22Rv1 (cell line): ENCODE results near the gene LYPD6B.

Source experiments
- H3K27ac ChIP-seq: fragments of 450-650 bp; 2 replicates; pipeline ENCODE4 v1.5.1; 2017
- ZFX ChIP-seq: fragments of 450-650 bp; IDR thresholded peaks from 2 replicates; pipeline ENCODE4 v1.6.1; 2017; ENCODE audit warnings: antibody characterized with exemption, borderline replicate concordance
- TF ChIP-seq, protein P1 (sequence below): fragments of 450-650 bp; IDR thresholded peaks from 2 replicates; pipeline ENCODE4 v1.5.1; 2017; ENCODE audit warnings: mild to moderate bottlenecking

LYPD6B gene

DNA sequence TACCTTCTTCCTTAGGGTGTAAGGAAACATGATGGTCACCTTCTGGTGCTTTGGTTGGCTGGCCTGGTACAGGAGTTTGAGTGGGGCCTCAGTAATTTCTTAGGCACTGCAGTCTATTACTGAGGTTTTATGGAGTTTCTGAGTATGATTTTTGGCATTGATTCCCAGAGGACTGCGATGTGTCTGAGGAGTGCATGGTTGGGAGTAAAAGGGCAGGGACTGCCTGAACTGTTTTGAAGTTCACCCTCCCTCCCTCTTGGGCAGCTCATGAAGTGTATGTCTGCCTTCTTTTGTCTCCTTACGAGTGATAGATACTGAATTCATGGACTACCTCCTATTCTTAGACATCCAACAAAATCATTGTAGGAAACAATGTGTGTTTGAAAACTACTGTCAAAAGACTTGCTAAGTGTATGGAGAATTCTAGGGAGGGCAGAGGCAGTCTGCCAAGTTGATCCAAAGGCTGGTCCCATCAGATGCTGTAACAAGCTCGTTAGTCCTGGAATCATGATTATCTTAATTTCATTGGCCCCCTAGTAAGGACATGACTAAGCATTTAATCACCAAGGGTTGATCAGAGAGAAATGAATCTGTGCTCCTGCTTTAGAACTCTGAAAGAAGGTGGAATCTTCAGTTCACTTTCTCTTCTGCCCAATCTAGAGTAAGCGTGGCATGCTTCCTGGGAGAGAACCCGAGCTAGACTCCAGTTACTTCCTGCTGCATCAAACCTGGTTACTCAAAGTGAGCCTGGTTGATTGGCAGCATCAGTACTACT, 26.5 kb downstream of the LYPD6B start:
- TF ChIP-seq, protein P1, sequence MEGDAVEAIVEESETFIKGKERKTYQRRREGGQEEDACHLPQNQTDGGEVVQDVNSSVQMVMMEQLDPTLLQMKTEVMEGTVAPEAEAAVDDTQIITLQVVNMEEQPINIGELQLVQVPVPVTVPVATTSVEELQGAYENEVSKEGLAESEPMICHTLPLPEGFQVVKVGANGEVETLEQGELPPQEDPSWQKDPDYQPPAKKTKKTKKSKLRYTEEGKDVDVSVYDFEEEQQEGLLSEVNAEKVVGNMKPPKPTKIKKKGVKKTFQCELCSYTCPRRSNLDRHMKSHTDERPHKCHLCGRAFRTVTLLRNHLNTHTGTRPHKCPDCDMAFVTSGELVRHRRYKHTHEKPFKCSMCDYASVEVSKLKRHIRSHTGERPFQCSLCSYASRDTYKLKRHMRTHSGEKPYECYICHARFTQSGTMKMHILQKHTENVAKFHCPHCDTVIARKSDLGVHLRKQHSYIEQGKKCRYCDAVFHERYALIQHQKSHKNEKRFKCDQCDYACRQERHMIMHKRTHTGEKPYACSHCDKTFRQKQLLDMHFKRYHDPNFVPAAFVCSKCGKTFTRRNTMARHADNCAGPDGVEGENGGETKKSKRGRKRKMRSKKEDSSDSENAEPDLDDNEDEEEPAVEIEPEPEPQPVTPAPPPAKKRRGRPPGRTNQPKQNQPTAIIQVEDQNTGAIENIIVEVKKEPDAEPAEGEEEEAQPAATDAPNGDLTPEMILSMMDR = no peak
- TF ChIP-seq ZFX = no peak
- H3K27ac ChIP-seq = no peak overlapping the region

DNA sequence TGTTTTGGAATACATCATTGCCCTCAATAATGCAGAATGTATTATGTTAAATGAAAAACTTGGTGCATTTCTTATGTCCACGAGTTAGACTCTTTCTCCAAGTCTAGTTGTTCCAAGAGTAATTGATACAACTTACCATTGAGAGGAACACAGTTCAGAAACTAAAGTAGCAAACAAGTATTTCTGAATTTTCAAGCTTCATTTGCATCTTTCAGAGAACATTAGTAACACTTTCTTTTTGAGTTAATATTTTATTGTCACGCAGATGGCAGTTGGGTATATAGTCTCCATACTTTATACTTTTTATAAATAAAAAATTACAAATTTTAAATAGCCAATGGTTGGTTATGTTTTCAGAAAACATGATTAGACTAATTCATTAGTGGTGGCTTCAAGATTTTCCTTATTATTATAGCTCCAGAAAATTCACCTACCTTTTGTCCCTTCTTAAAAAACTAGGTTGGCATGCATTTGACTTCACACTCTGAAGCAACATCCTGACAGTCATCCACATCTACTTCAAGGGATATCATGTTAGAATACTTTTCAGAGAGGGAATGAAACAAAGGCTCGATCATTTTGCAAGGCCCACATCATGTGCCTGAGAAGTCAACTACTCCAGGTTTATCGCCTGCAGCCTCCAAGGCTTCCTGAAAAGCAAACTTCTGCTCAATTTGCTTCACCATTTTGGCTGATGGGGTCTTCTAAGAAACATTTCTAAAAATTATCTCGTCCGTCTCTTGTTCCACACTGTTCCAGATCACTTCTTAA, 29.9 kb downstream of the LYPD6B start:
- H3K27ac ChIP-seq = no peak overlapping the region
- TF ChIP-seq, protein P1 = no peak
- no peak for TF ChIP-seq ZFX

DNA sequence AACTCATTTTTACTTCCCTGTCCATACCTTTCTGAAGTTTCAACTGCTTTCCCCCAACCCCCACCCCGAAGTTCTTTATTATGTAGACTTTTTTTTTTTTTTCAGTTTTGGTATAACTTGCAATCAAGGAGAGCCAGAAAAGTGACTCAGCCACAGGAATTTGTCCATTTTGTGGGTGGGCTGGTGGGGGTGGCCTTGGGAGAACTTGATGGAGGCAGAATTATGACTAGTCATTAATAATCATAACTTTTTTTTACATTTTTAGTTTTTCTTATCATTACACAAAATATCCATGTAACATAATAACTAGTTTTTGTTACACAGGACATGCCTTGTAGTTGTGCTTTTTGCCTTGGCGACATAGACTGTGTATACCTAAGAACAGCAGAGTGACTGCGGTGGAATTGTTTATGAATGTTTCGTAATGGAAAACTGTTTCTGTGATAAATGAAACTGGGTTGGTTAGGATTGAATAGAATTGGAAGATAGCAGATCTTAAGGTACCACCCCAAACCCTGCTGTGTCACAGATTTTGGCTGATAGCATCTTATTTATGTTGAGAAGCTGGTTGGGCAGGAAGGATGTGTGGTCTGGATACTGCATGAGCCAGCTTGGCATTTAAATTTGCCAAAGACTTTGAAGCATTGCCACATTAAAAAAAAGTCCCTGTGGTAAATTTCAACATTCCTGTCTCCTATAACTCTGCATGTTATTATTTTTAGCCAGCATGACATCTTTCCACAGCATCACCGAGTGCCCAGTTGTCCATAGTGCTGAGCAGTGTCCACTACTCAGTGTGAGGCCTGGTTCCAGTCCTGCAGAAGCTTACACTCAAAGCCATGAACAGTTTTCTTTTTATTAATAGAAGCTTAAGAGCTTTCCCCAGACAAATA, 30.7 kb downstream of the LYPD6B start:
- no peak overlapping the region for H3K27ac ChIP-seq
- TF ChIP-seq, protein P1 = no peak
- TF ChIP-seq ZFX = no peak

DNA sequence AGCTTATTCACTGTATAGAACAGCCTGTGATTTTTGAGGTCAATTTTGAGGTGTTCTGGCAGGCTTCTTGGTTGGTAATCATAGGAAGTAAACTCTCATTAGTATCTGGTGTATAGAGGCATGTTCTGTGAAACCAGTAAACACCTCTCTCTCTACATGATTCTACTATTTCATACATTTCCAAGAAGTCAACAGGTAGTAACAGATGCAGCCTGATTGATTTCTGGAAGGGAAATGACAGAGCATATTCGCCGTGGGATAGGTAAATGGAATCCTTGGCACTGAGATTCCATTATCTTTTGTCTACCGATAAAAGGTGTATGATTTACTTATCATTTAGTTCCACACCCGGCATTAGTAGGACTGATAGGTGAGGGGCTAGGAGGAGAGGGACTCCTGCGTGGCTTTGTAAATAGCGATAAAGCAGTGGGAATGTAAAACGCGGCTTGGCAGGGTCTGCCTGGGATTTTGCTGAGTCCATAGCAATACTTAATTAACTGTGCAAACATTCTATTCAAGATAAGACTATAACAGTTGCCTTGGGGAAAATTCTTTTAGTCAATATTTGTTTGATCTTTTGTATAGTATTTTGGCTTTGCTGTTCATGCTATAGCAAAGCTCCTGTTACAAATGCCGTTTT, 32.3 kb downstream of the LYPD6B start:
- peak overlapping the region; percentile 32 for H3K27ac ChIP-seq

DNA sequence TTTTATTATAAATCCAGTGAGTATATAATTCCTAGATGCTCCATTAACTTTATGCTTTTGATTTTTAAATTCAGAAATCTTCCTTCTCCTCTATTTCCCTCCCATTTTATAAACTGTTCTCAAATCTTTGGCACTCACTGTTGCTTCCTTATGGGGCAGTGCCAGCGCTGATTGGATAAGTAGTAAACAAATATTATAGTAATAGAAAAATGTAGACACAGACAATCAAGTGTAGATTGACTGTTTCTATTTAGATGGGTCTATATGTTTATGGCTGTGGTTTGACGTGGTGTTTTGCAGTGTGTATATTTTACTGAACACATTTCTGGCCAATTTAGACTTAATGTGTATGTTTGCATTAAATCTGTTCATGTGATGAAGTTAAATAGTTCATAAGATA, 36.6 kb downstream of the LYPD6B start:
- H3K27ac ChIP-seq = no peak overlapping the region
- TF ChIP-seq, protein P1 = no peak
- no peak for TF ChIP-seq ZFX

More for the DNA sequence above, 32.3 kb downstream of the LYPD6B start:
- TF ChIP-seq, protein P1 = no peak
- TF ChIP-seq ZFX = no peak

DNA sequence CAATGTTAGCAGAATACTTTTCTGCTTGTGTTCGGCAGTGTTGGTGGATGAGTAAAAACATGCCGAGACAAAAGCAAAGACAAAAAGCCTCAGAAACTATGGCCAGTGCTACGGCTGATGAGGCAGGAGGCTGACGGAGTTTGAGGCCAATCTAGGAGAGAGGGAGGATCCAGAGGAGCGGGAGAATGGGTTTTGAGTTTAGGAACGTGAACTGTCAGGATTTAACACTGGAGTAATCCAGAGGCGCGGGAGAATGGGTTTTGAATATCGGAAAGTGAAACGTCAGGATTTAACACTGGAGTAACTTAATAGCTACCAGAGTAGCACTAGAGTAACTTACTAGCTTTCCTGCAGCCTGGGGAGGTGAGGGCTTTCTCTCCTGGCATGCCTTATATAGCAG, 37.4 kb downstream of the LYPD6B start:
- no peak overlapping the region for H3K27ac ChIP-seq
- TF ChIP-seq ZFX = no peak
- TF ChIP-seq, protein P1 = no peak
